Measurements from ENCODE around the gene NTM.

GRCh38 chr11:131790586-131790985 lies 420.2 kb downstream of the NTM start:
- TF ChIP-seq CTCF (IDR thresholded peaks at IDR 0.05; ENCODE audit: extremely low read depth in 1 of 2, insufficient read depth in 1 of 2, low read depth in 1 of 2, low read length in 2 of 2), result no peak
- TF ChIP-seq JUN (IDR thresholded peaks at IDR 0.05; ENCODE audit: borderline replicate concordance, insufficient read depth, insufficient read length, low read depth), result no peak
- TF ChIP-seq POLR2A (IDR thresholded peaks at IDR 0.05; ENCODE audit: low read depth, low read length), result no peak
- TF ChIP-seq EZH2 (IDR thresholded peaks at IDR 0.05; ENCODE audit: borderline replicate concordance, low read depth, low read length, severe bottlenecking), result no peak
- no peak for TF ChIP-seq POLR2AphosphoS5 (IDR thresholded peaks at IDR 0.05; ENCODE audit: insufficient read depth, low read depth, low read length)
- no peak for TF ChIP-seq FOS (IDR thresholded peaks at IDR 0.05; ENCODE audit: borderline replicate concordance, insufficient read depth, low read length)

All from endothelial cell of umbilical vein (primary cell).